Neural progenitor cell (in vitro differentiated cells): ENCODE results near the gene TMEM39B.

ENCODE experiments used
- EZH2 ChIP-seq: fragments of 200-600 bp; sonication (generic); IDR thresholded peaks from 2 replicates; pipeline ENCODE4 v1.6.1; 2017; ENCODE audit warnings: antibody characterized with exemption, mild to moderate bottlenecking, moderate library complexity
- TF ChIP-seq, protein P1 (sequence below): fragments of 200-600 bp; sonication (generic); IDR thresholded peaks from 2 replicates; pipeline ENCODE4 v1.5.1; 2017; ENCODE audit warnings: antibody characterized with exemption, mild to moderate bottlenecking

DNA sequence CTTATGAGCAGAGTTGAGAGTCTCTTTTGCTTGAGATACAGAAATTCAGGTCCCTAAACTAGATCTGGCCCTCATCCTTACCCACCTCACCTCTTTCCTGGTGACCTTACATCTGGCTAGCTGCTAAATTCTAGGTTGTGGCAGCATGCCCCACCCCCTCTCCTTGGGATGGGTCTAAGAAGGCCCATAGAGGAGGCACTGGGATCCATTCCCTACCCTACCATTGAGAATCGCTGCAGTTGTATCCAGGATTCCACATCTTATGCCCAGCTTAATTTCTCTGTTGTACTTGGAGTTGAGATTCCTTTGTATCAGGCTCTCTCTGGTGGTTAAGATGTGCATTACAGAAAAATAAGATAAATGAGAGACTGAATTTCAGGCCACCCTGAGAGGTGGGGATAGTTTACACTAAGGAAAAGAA is 9.5 kb upstream of the TMEM39B start:
- TF ChIP-seq, protein P1, sequence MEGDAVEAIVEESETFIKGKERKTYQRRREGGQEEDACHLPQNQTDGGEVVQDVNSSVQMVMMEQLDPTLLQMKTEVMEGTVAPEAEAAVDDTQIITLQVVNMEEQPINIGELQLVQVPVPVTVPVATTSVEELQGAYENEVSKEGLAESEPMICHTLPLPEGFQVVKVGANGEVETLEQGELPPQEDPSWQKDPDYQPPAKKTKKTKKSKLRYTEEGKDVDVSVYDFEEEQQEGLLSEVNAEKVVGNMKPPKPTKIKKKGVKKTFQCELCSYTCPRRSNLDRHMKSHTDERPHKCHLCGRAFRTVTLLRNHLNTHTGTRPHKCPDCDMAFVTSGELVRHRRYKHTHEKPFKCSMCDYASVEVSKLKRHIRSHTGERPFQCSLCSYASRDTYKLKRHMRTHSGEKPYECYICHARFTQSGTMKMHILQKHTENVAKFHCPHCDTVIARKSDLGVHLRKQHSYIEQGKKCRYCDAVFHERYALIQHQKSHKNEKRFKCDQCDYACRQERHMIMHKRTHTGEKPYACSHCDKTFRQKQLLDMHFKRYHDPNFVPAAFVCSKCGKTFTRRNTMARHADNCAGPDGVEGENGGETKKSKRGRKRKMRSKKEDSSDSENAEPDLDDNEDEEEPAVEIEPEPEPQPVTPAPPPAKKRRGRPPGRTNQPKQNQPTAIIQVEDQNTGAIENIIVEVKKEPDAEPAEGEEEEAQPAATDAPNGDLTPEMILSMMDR: peak; percentile 34
- TF ChIP-seq EZH2: no peak
